Mesendoderm (in vitro differentiated cells): ENCODE results near the gene BAHCC1.

Experiments
- DNase-seq: peaks from one replicate; pipeline ENCODE4 v3.0.0; 2013
- H2AK5ac ChIP-seq: 2 replicates; pipeline ENCODE4 v1.6.1; 2013; ENCODE audit warnings: low read length, inconsistent platforms
- H2BK120ac ChIP-seq: 2 replicates; pipeline ENCODE4 v1.6.1; 2013; ENCODE audit warnings: low read depth, mild to moderate bottlenecking, low read length, moderate library complexity, mixed read lengths
- H2BK15ac ChIP-seq: replicated peaks from 2 replicates; pipeline ENCODE4 v1.6.1; 2013; ENCODE audit warnings: low read depth, mild to moderate bottlenecking, moderate library complexity
- H2BK5ac ChIP-seq: 2 replicates; pipeline ENCODE4 v1.6.1; 2013; ENCODE audit warnings: low read length, inconsistent platforms
- H3K18ac ChIP-seq: 2 replicates; pipeline ENCODE4 v1.6.1; 2013; ENCODE audit warnings: mild to moderate bottlenecking, low read length, mixed read lengths
- H3K23ac ChIP-seq: one replicate; pipeline ENCODE4 v1.6.1; 2013; ENCODE audit warnings: low read length
- H3K27ac ChIP-seq: 2 replicates; pipeline ENCODE4 v1.5.1; 2013; ENCODE audit warnings: low read depth, mild to moderate bottlenecking, inconsistent platforms, low read length, moderate library complexity
- H3K27me3 ChIP-seq: 2 replicates; pipeline ENCODE4 v1.6.1; 2013; ENCODE audit warnings: low read length, control low read depth, mild to moderate bottlenecking, inconsistent platforms; ENCODE audit not compliant: insufficient read depth, poor library complexity
- H3K36me3 ChIP-seq: 2 replicates; pipeline ENCODE4 v1.6.1; 2013; ENCODE audit warnings: low read length, inconsistent platforms; ENCODE audit not compliant: control insufficient read depth, insufficient read depth
- H3K4ac ChIP-seq: one replicate; pipeline ENCODE4 v1.6.1; 2013; ENCODE audit warnings: low read depth, mild to moderate bottlenecking, low read length, moderate library complexity
- H3K4me1 ChIP-seq: 2 replicates; pipeline ENCODE4 v1.6.1; 2013; ENCODE audit warnings: low read depth, low read length, inconsistent platforms; ENCODE audit not compliant: control insufficient read depth
- H3K4me2 ChIP-seq: 2 replicates; pipeline ENCODE4 v1.6.1; 2013; ENCODE audit warnings: low read length
- H3K4me3 ChIP-seq: 2 replicates; pipeline ENCODE4 v1.5.1; 2013; ENCODE audit warnings: mild to moderate bottlenecking, low read length
- H3K56ac ChIP-seq: one replicate; pipeline ENCODE4 v1.6.1; 2013; ENCODE audit warnings: low read length
- H3K79me1 ChIP-seq: 2 replicates; pipeline ENCODE4 v1.6.1; 2013; ENCODE audit warnings: low read length, inconsistent platforms
- H3K79me2 ChIP-seq: 2 replicates; pipeline ENCODE4 v1.6.1; 2013; ENCODE audit warnings: mild to moderate bottlenecking, low read length; ENCODE audit not compliant: control insufficient read depth, insufficient read depth
- H3K9ac ChIP-seq: 2 replicates; pipeline ENCODE4 v1.6.1; 2013; ENCODE audit warnings: low read length, inconsistent platforms
- H4K5ac ChIP-seq: one replicate; pipeline ENCODE4 v1.6.1; 2013; ENCODE audit warnings: low read length
- H4K8ac ChIP-seq: one replicate; pipeline ENCODE4 v1.6.1; 2013; ENCODE audit warnings: low read depth, mild to moderate bottlenecking, control low read depth, low read length, moderate library complexity
- WGBS: extraction: QIAGEN DNeasy Blood & Tissue Kit; methylation state at CpG from one replicate; pipeline ENCODE4 v1.1.7; 2013; ENCODE audit warnings: low lambda C conversion rate, missing lambda C conversion rate; ENCODE audit not compliant: insufficient coverage; ENCODE audit errors: extremely low coverage; 5-methylcytosine and 5-hydroxymethylcytosine counted together

The BAHCC1 gene

DNA sequence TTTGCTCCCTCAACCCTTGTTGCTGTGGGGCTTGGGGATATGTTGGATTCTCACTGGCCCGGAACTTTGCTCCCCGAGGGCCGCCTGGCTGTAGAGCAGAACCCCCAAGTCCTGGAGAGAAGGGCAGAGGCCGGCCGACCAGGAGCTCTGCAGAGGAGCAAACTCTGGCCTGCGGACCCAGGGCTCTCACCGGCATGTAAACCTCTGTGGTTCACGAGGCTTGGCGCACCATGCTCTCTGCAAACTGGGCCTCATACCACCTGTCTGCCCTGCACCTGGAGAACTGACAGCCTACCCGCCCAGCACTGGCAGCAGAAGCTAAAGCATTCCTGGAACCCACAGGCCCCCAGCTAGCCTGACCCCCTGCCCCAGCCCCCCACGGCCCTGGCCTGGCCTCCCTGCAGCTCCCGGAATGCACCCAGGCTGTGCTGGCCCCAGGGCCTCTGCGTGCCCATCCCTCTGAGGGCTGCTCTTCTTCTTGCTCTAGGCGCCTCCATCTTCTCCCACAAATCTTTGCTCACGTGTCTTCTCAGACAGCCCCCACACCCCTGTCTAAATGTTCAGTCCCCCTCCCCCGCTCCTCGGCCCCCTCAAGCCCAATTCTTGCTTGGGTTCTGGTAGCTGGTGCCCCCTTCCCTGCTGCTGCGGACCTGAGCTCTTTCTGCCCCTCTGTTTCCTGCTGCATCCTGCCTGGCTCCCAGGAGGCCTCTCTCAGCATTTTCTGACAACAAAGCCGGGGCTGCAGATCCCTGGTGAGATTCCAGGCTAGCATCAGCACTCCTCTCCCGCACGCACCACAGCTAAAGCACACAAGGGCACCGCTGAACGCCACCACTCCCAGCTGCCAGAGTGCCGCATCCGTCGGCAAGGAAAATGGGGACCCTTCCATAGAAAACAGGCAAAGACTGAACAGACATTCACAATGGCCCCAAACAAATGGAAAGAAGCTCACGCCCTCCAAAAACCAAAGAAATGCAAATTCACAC is 94.0 kb downstream of the BAHCC1 start:
- H3K4ac ChIP-seq, result no peak overlapping the region
- H3K79me1 ChIP-seq, result no peaks in the 10 kb centered on the region
- no peak for DNase-seq
- H3K27ac ChIP-seq, result no peak overlapping the region
- H3K18ac ChIP-seq, result no peak overlapping the region
- H3K36me3 ChIP-seq, result no peaks in the 10 kb centered on the region
- no peaks in the 10 kb centered on the region for H3K79me2 ChIP-seq
- no CpG with 5 or more reads among the region's 27 CpGs for WGBS
- no peak overlapping the region for H3K9ac ChIP-seq
- no peak overlapping the region for H2AK5ac ChIP-seq
- H3K4me2 ChIP-seq, result no peak overlapping the region
- H3K27me3 ChIP-seq, result no peaks in the 10 kb centered on the region
- H3K23ac ChIP-seq, result no peak overlapping the region
- no peak overlapping the region for H2BK5ac ChIP-seq
- no peaks in the 10 kb centered on the region for H3K4me1 ChIP-seq
- no peak overlapping the region for H3K4me3 ChIP-seq
- H4K5ac ChIP-seq, result no peak overlapping the region
- H2BK15ac ChIP-seq, result no peak overlapping the region
- no peak overlapping the region for H2BK120ac ChIP-seq
- H3K56ac ChIP-seq, result peak overlapping the region; percentile 25
- no peak overlapping the region for H4K8ac ChIP-seq

DNA sequence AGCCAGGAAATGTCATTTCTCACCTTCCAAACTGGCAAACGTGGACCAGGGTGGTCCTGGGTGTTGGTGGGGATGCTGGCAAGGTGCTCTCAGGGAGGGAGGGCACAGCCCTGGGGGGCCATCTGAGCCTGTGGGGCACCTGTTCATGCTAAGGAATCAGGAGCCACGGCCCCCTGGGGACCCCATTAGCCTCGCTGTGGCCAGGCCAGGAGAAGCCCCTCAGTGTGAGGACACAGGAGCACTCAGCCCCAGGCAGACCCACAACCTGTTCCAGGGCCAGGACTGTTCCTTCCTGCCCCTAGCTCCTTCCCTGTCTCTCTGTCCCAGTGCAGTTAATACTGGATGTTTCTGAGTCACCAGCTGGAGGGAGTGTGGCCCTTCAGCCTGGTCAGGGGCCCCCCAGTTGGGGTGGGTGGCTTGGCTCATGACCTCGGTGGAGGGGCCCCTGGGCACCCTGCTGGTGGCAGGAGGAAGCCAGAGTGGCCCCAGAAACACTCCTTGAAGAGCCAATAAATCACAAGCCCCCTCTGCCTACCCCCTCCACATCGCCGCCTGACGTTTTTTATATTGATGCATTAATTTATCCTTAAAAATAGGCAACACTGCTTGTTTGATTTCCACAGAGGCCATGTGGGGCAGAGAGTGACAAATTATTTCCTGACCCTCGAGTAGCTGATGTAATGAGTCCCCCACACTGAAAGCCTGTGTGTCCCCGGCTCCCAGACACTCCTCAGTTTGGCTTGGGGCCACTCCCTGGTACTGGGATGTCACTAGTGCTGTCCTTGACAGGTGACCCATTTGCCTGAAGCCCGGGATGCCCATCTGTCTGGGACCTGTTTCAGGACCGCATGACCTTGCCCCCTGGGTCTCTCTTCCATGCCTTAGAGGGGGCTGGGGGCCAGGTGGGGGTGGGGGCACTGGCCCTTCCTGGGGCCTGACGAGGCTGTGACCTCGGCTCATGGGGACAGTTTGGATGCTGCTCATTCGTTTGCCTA is 95.0 kb downstream of the BAHCC1 start:
- Histone ChIP-seq H3K4me2 (no peak overlapping the region), H3K9ac (no peak overlapping the region), H3K79me2 (no peaks in the 10 kb centered on the region), H2BK15ac (no peak overlapping the region), H2AK5ac (no peak overlapping the region), H2BK120ac (no peak overlapping the region), H3K27ac (no peak overlapping the region), H3K4me3 (no peak overlapping the region), H3K4ac (no peak overlapping the region), H3K36me3 (no peaks in the 10 kb centered on the region), H3K79me1 (no peaks in the 10 kb centered on the region), H4K8ac (no peak overlapping the region), H3K27me3 (no peaks in the 10 kb centered on the region), H2BK5ac (no peak overlapping the region), H3K23ac (no peak overlapping the region), H4K5ac (no peak overlapping the region), H3K56ac (no peak overlapping the region), H3K18ac (no peak overlapping the region), H3K4me1 (no peaks in the 10 kb centered on the region)
- no peak for DNase-seq
- no CpG with 5 or more reads among the region's 14 CpGs for WGBS

DNA sequence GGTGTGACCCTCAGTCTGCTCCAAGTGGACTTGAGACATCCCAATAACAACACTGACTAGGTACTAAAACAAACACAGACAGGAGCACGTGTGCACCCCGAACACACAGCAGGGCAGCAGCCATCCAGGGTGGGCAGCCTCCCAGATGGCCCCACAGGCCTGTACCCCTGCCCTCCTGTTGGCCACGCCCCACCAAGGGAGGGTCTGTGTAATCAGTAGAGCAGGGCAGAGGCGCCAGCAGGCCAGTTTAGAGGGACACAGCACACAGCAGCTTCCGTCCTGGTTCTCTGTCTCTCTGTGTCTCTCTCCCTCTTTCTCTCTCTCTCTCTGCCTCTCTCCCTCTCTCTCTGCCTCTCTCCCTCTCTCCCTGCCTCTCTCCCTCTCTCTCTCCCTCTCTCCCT is 95.9 kb downstream of the BAHCC1 start:
- H3K36me3 ChIP-seq, result no peaks in the 10 kb centered on the region
- no peaks in the 10 kb centered on the region for H3K27me3 ChIP-seq
- no peaks in the 10 kb centered on the region for H3K4me1 ChIP-seq
- H3K56ac ChIP-seq, result no peak overlapping the region
- no CpG with 5 or more reads among the region's 5 CpGs for WGBS
- no peaks in the 10 kb centered on the region for H3K79me1 ChIP-seq
- H3K79me2 ChIP-seq, result no peaks in the 10 kb centered on the region
- no peak overlapping the region for H2BK120ac ChIP-seq
- H2AK5ac ChIP-seq, result no peak overlapping the region
- H3K9ac ChIP-seq, result no peak overlapping the region
- DNase-seq, result no peak
- no peak overlapping the region for H2BK15ac ChIP-seq
- no peak overlapping the region for H3K4me2 ChIP-seq
- H2BK5ac ChIP-seq, result no peak overlapping the region
- H3K4ac ChIP-seq, result no peak overlapping the region
- H3K27ac ChIP-seq, result no peak overlapping the region
- no peak overlapping the region for H3K4me3 ChIP-seq
- H4K5ac ChIP-seq, result no peak overlapping the region
- H4K8ac ChIP-seq, result no peak overlapping the region
- no peak overlapping the region for H3K23ac ChIP-seq
- no peak overlapping the region for H3K18ac ChIP-seq

DNA sequence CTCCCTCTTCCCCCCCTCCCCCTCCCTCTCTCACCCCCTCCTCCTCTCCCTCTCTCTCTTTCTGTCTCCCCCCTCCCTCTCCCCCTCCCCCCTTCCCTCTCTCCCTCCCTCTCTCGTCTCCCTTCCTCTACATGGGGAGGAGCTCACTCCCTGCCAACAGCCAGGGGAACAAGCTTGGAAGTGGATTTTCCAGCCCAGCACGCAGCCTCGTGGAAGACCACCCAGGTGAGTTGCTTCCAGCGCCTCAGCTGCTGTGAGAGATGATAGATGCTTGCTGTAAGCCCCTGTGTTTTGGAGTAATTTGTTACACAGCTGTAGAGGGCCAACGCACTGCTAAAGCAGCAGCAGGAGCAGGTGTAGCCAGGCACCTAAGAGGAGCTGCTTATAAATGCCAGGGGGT is 96.5 kb downstream of the BAHCC1 start:
- no peak overlapping the region for H3K4ac ChIP-seq
- H4K5ac ChIP-seq, result no peak overlapping the region
- H3K79me2 ChIP-seq, result no peaks in the 10 kb centered on the region
- no peak overlapping the region for H2AK5ac ChIP-seq
- H2BK120ac ChIP-seq, result no peak overlapping the region
- H3K36me3 ChIP-seq, result no peaks in the 10 kb centered on the region
- no peaks in the 10 kb centered on the region for H3K79me1 ChIP-seq
- H3K27ac ChIP-seq, result no peak overlapping the region
- no peaks in the 10 kb centered on the region for H3K27me3 ChIP-seq
- no CpG with 5 or more reads among the region's 5 CpGs for WGBS
- H2BK15ac ChIP-seq, result no peak overlapping the region
- H3K23ac ChIP-seq, result no peak overlapping the region
- H3K4me3 ChIP-seq, result no peak overlapping the region
- no peak overlapping the region for H4K8ac ChIP-seq
- no peak overlapping the region for H3K56ac ChIP-seq
- no peak overlapping the region for H3K9ac ChIP-seq
- no peak for DNase-seq
- H3K18ac ChIP-seq, result no peak overlapping the region
- H3K4me2 ChIP-seq, result no peak overlapping the region
- no peak overlapping the region for H2BK5ac ChIP-seq
- H3K4me1 ChIP-seq, result no peaks in the 10 kb centered on the region

DNA sequence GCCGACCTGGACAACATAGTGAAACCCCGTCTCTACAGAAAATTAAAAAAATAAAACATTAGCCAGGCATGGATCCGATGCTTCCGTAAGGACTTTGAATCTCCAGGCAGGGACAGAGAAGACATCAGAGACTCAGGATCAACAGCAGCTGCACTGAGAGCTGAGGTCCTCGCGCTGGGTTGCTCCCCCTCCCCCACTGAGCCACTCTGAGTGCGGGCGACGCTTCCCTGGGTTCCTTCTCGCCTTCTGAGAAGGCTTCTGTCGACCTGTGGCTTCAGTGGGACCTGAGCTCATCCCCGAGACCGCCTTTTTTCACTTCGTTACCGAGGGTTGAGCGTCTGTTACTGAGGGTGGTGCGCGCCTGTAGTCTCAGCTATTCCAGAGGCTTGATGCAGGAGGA is 96.9 kb downstream of the BAHCC1 start:
- no peak for DNase-seq
- Histone ChIP-seq H4K8ac (no peak overlapping the region), H3K27ac (no peak overlapping the region), H3K36me3 (no peaks in the 10 kb centered on the region), H4K5ac (no peak overlapping the region), H3K4me2 (no peak overlapping the region), H2BK5ac (no peak overlapping the region), H3K18ac (no peak overlapping the region), H3K27me3 (no peaks in the 10 kb centered on the region), H3K9ac (no peak overlapping the region), H3K4me3 (no peak overlapping the region), H3K79me2 (no peaks in the 10 kb centered on the region), H3K79me1 (no peaks in the 10 kb centered on the region), H3K4me1 (no peaks in the 10 kb centered on the region), H2BK15ac (no peak overlapping the region), H2BK120ac (no peak overlapping the region), H2AK5ac (no peak overlapping the region), H3K56ac (no peak overlapping the region), H3K4ac (no peak overlapping the region), H3K23ac (no peak overlapping the region)
- no CpG with 5 or more reads among the region's 18 CpGs for WGBS
